Astrocyte (in vitro differentiated cells and primary cell): ENCODE data around the gene METRN. TPM values are rescaled to one million over a fixed set of nuclear protein-coding genes. Genes with fewer than 3 reads are reported as not detected.
"Not testable (repeated sequence)": the region's sequence is repeated elsewhere in the genome, so short reads cannot be mapped to it uniquely, and the experiment has no call there.

ENCODE experiments used
- DNase-seq: peaks from one replicate; pipeline ENCODE4 v3.0.0-alpha.2; 2010; ENCODE audit warnings: low read depth
- FAIRE-seq: peaks from 2 replicates; lab custom pipeline; 2011; peaks lifted over from hg19 to GRCh38; lab: Jason Lieb, UNC
- H2AFZ ChIP-seq: 2 replicates; pipeline ENCODE4 v1.6.0; 2012; ENCODE audit warnings: low read depth, low read length, inconsistent platforms
- H3K27ac ChIP-seq: 2 replicates; pipeline ENCODE4 v1.5.1; 2011; ENCODE audit warnings: low read depth, low read length, inconsistent platforms
- H3K27me3 ChIP-seq: 2 replicates; pipeline ENCODE4 v1.6.0; 2011; ENCODE audit warnings: low read length, inconsistent platforms; ENCODE audit not compliant: insufficient read depth
- H3K36me3 ChIP-seq: 2 replicates; pipeline ENCODE4 v1.5.1; 2011; ENCODE audit warnings: low read length, inconsistent platforms; ENCODE audit not compliant: insufficient read depth
- H3K4me1 ChIP-seq: 2 replicates; pipeline ENCODE4 v1.5.1; 2011; ENCODE audit warnings: low read length, inconsistent platforms; ENCODE audit not compliant: insufficient read depth
- H3K4me2 ChIP-seq: 2 replicates; pipeline ENCODE4 v1.6.0; 2012; ENCODE audit warnings: low read length, inconsistent platforms
- H3K4me3 ChIP-seq: 2 replicates; pipeline ENCODE4 v1.5.1; 2011; ENCODE audit warnings: low read depth, mild to moderate bottlenecking, low read length, inconsistent platforms; ENCODE audit not compliant: insufficient read depth
- H3K79me2 ChIP-seq: 2 replicates; pipeline ENCODE4 v1.6.0; 2012; ENCODE audit warnings: mild to moderate bottlenecking, low read length, inconsistent platforms; ENCODE audit not compliant: insufficient read depth
- H3K9ac ChIP-seq: 2 replicates; pipeline ENCODE4 v1.6.0; 2012; ENCODE audit warnings: mild to moderate bottlenecking, low read length, inconsistent platforms
- H3K9me3 ChIP-seq: 2 replicates; pipeline ENCODE4 v1.5.1; 2012; ENCODE audit warnings: low read depth, mild to moderate bottlenecking, low read length, inconsistent platforms; ENCODE audit not compliant: insufficient read depth
- H4K20me1 ChIP-seq: 2 replicates; pipeline ENCODE4 v1.6.0; 2012; ENCODE audit warnings: low read length, inconsistent platforms; ENCODE audit not compliant: insufficient read depth
- H3K27ac Mint-ChIP-seq: one replicate; pipeline ENCODE4 v1.8.0; 2021; ENCODE audit warnings: mild to moderate bottlenecking, mixed read lengths; ENCODE audit not compliant: unreplicated experiment
- H3K27me3 Mint-ChIP-seq: one replicate; pipeline ENCODE4 v1.8.0; 2021; ENCODE audit warnings: low read depth, mixed read lengths; ENCODE audit not compliant: unreplicated experiment
- H3K36me3 Mint-ChIP-seq: one replicate; pipeline ENCODE4 v1.8.0; 2021; ENCODE audit warnings: low read depth, mixed read lengths; ENCODE audit not compliant: unreplicated experiment
- H3K4me1 Mint-ChIP-seq: one replicate; pipeline ENCODE4 v1.8.0; 2021; ENCODE audit warnings: low read depth, mixed read lengths; ENCODE audit not compliant: unreplicated experiment
- H3K4me3 Mint-ChIP-seq: one replicate; pipeline ENCODE4 v1.8.0; 2021; ENCODE audit warnings: mild to moderate bottlenecking, moderate library complexity, mixed read lengths; ENCODE audit not compliant: unreplicated experiment
- H3K9me3 Mint-ChIP-seq: one replicate; pipeline ENCODE4 v1.8.0; 2021; ENCODE audit warnings: mild to moderate bottlenecking, mixed read lengths; ENCODE audit not compliant: unreplicated experiment
- CTCF ChIP-seq: IDR thresholded peaks from 2 replicates; pipeline ENCODE4 v1.5.1; 2011; ENCODE audit warnings: low read depth, mild to moderate bottlenecking, inconsistent platforms, low read length, moderate library complexity; ENCODE audit not compliant: insufficient read depth
- EZH2 ChIP-seq: IDR thresholded peaks from 2 replicates; pipeline ENCODE4 v1.6.1; 2012; ENCODE audit warnings: mild to moderate bottlenecking, low read length, inconsistent platforms; ENCODE audit not compliant: insufficient read depth
- total RNA-seq: library from RNA; stranded (reverse); gene quantifications from 2 replicates; pipeline ENCODE4 v1.2.1, GENCODE V29; 2021

Gene METRN
- total RNA-seq, 1 donor from 2014 or later, result 31.5 TPM

- Histone ChIP-seq H3K27ac (peak within 1 kb of the TSS; percentile 10), H3K4me1 (peaks cover 9% of the 10 kb centered on the region), H3K9ac (peak within 1 kb of the TSS; percentile 84), H3K36me3 (peaks cover 3% of the 10 kb centered on the region), H3K9me3 (no peaks in the 10 kb centered on the region), H3K79me2 (peaks cover 11% of the 10 kb centered on the region), H4K20me1 (peaks cover 5% of the 10 kb centered on the region), H3K27me3 (no peaks in the 10 kb centered on the region), H3K4me2 (peak within 1 kb of the TSS; percentile 93), H3K4me3 (peak within 1 kb of the TSS; percentile 73), H2AFZ (peak within 1 kb of the TSS; percentile 97)
- TF ChIP-seq CTCF, result peak; percentile 48
- no peak for TF ChIP-seq EZH2
- Mint-ChIP-seq H3K9me3 (no peaks in the 10 kb centered on the region), H3K27me3 (no peaks in the 10 kb centered on the region), H3K4me1 (peaks cover 2% of the 10 kb centered on the region), H3K36me3 (peaks cover 6% of the 10 kb centered on the region), H3K4me3 (peak within 1 kb of the TSS; percentile 83), H3K27ac (peak within 1 kb of the TSS; percentile 26)
- FAIRE-seq, result no peak
- DNase-seq, result peak; percentile 88
Observed at GRCh38 chr16:740764-741505, 26.0 kb downstream of the METRN start, which contains the start of gene CIAO3. TSS of gene CIAO3 (minus strand) at chr16:740997. CDS start at chr16:740985, 12 bp downstream.

- no peak for FAIRE-seq
- peaks cover 2% of the 10 kb centered on the region for H3K4me1 Mint-ChIP-seq
- no peaks in the 10 kb centered on the region for H3K9me3 Mint-ChIP-seq
- TF ChIP-seq CTCF (no peak), EZH2 (no peak)
- Histone ChIP-seq H3K4me2 (no peak overlapping the region), H3K27ac (no peak overlapping the region), H3K79me2 (peaks cover 11% of the 10 kb centered on the region), H2AFZ (no peak overlapping the region), H3K9me3 (no peaks in the 10 kb centered on the region), H3K9ac (no peak overlapping the region), H4K20me1 (peaks cover 5% of the 10 kb centered on the region), H3K4me1 (peaks cover 9% of the 10 kb centered on the region), H3K36me3 (peaks cover 2% of the 10 kb centered on the region), H3K4me3 (no peak overlapping the region), H3K27me3 (no peaks in the 10 kb centered on the region)
- no peaks in the 10 kb centered on the region for H3K27me3 Mint-ChIP-seq
- peak overlapping the region; percentile 81 for H3K4me3 Mint-ChIP-seq
- no peak for DNase-seq
- H3K36me3 Mint-ChIP-seq, result peaks cover 2% of the 10 kb centered on the region
- H3K27ac Mint-ChIP-seq, result no peak overlapping the region
Observed at GRCh38 chr16:741986-742629, 27.2 kb downstream of the METRN start.

GRCh38 chr16:742894-743293 is 28.0 kb downstream of the METRN start:
- H3K4me3 ChIP-seq, H3K4me1 Mint-ChIP-seq, FAIRE-seq, H3K4me1 ChIP-seq, H3K4me2 ChIP-seq, H3K9ac ChIP-seq, H3K27ac ChIP-seq, H2AFZ ChIP-seq, H3K27me3 Mint-ChIP-seq, H3K36me3 Mint-ChIP-seq, H4K20me1 ChIP-seq, DNase-seq, H3K9me3 ChIP-seq, H3K27ac Mint-ChIP-seq, H3K9me3 Mint-ChIP-seq, H3K4me3 Mint-ChIP-seq, H3K27me3 ChIP-seq, H3K36me3 ChIP-seq: not testable (repeated sequence)
- peaks cover 11% of the 10 kb centered on the region for H3K79me2 ChIP-seq
